ENCODE data around the gene GPR37. TPM values are rescaled to one million over a fixed set of nuclear protein-coding genes. Genes with fewer than 3 reads are reported as not detected.

The GPR37 gene
- total and polyA plus RNA-seq, 10 of the 15 experiments (the other 5 are each of a cell fraction or from before 2014, with no cell fraction given): 0.02 TPM; not detected in 9

DNA sequence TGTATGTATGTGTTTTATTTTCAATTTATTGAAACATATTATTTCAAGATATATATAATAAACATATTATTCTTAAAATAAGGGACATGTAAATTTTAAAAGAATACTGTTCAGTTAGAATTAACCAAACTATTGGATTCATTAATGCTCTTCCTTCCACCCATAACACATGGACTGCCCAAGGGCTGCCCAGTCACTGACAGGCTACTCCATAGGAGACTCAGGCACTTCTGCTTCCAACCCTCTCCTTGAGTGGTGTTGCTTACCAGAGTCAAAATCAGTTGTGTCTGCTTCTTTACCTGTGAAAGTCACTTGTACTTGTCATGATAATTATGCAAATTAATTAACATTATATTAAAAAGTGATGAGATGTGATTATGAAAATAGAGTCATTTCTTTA lies 9.8 kb upstream of the GPR37 start:
- no TSS peak for BruUV-seq (replicated peaks)
- ChIA-PET POLR2A (no interaction called here), RAD21 (ENCODE audit: unreplicated experiment) (no interaction called here), SMC1A (ENCODE audit: uncharacterized antibody, unreplicated experiment) (no interaction called here), CTCF (no interaction called here)
- no peaks in the 10 kb centered on the region for H3K27me3 ChIP-seq (replicated peaks in 1 of 2; ENCODE audit: control insufficient read depth in 2 of 2, insufficient read depth in 2 of 2, low read length in 1 of 2)
- TF ChIP-seq PAX5 (IDR thresholded peaks at IDR 0.05; ENCODE audit: borderline replicate concordance, low read depth, low read length) (no peak), MTA2 (IDR thresholded peaks at IDR 0.05; ENCODE audit: low read depth) (no peak), SMAD1 (IDR thresholded peaks at IDR 0.05; ENCODE audit: low read depth, partially characterized antibody) (no peak), EP300 (IDR thresholded peaks at IDR 0.05; ENCODE audit: borderline replicate concordance in 1 of 2, control insufficient read depth in 1 of 2, low read depth in 2 of 2, low read length in 2 of 2) (no peak)
- TF ChIP-seq, protein P1, sequence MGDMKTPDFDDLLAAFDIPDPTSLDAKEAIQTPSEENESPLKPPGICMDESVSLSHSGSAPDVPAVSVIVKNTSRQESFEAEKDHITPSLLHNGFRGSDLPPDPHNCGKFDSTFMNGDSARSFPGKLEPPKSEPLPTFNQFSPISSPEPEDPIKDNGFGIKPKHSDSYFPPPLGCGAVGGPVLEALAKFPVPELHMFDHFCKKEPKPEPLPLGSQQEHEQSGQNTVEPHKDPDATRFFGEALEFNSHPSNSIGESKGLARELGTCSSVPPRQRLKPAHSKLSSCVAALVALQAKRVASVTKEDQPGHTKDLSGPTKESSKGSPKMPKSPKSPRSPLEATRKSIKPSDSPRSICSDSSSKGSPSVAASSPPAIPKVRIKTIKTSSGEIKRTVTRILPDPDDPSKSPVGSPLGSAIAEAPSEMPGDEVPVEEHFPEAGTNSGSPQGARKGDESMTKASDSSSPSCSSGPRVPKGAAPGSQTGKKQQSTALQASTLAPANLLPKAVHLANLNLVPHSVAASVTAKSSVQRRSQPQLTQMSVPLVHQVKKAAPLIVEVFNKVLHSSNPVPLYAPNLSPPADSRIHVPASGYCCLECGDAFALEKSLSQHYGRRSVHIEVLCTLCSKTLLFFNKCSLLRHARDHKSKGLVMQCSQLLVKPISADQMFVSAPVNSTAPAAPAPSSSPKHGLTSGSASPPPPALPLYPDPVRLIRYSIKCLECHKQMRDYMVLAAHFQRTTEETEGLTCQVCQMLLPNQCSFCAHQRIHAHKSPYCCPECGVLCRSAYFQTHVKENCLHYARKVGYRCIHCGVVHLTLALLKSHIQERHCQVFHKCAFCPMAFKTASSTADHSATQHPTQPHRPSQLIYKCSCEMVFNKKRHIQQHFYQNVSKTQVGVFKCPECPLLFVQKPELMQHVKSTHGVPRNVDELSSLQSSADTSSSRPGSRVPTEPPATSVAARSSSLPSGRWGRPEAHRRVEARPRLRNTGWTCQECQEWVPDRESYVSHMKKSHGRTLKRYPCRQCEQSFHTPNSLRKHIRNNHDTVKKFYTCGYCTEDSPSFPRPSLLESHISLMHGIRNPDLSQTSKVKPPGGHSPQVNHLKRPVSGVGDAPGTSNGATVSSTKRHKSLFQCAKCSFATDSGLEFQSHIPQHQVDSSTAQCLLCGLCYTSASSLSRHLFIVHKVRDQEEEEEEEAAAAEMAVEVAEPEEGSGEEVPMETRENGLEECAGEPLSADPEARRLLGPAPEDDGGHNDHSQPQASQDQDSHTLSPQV (IDR thresholded peaks at IDR 0.05): no peak
- intact Hi-C loops (cut with micrococcal nuclease; ENCODE audit: unreplicated experiment) (no loop called here), in situ Hi-C loops (cut with MboI) (no loop called here)
- DNase-seq (ENCODE audit: low read depth, low spot score) (no peak), ATAC-seq (no peak), FAIRE-seq (no peak)
- H3K4me2 ChIP-seq (ENCODE audit: control insufficient read depth, insufficient read depth): no peak overlapping the region
- H4K20me1 ChIP-seq (ENCODE audit: control insufficient read depth, insufficient read depth): no peaks in the 10 kb centered on the region
- no peak overlapping the region for H3K9ac ChIP-seq (ENCODE audit: control insufficient read depth, insufficient read depth, low read length)
- H2AFZ ChIP-seq (ENCODE audit: control insufficient read depth, low read depth, low read length): no peak overlapping the region
- H3K79me2 ChIP-seq (ENCODE audit: control insufficient read depth, insufficient read depth, low read length): no peaks in the 10 kb centered on the region
- H3K36me3 ChIP-seq (ENCODE audit: control insufficient read depth in 2 of 2, insufficient read depth in 2 of 2, low read length in 1 of 2): no peaks in the 10 kb centered on the region
- no peaks in the 10 kb centered on the region for H3K9me3 ChIP-seq (replicated peaks; ENCODE audit: control insufficient read depth, insufficient read depth, low read length)
- no peaks in the 10 kb centered on the region for H3K4me1 ChIP-seq (ENCODE audit: control insufficient read depth, insufficient read depth, low read length)
- no peak overlapping the region for H3K27ac ChIP-seq (ENCODE audit: control insufficient read depth, insufficient read depth)
- no peak overlapping the region for H3K4me3 ChIP-seq

All from GM12878 (cell line).